Measurements from ENCODE around the gene SYNGR3. TPM values are rescaled to one million over a fixed set of nuclear protein-coding genes. Genes with fewer than 3 reads are reported as not detected.

SYNGR3 gene, protein sequence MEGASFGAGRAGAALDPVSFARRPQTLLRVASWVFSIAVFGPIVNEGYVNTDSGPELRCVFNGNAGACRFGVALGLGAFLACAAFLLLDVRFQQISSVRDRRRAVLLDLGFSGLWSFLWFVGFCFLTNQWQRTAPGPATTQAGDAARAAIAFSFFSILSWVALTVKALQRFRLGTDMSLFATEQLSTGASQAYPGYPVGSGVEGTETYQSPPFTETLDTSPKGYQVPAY
- total RNA-seq: 1.1 and 4.6 TPM in 2 replicates

DNA sequence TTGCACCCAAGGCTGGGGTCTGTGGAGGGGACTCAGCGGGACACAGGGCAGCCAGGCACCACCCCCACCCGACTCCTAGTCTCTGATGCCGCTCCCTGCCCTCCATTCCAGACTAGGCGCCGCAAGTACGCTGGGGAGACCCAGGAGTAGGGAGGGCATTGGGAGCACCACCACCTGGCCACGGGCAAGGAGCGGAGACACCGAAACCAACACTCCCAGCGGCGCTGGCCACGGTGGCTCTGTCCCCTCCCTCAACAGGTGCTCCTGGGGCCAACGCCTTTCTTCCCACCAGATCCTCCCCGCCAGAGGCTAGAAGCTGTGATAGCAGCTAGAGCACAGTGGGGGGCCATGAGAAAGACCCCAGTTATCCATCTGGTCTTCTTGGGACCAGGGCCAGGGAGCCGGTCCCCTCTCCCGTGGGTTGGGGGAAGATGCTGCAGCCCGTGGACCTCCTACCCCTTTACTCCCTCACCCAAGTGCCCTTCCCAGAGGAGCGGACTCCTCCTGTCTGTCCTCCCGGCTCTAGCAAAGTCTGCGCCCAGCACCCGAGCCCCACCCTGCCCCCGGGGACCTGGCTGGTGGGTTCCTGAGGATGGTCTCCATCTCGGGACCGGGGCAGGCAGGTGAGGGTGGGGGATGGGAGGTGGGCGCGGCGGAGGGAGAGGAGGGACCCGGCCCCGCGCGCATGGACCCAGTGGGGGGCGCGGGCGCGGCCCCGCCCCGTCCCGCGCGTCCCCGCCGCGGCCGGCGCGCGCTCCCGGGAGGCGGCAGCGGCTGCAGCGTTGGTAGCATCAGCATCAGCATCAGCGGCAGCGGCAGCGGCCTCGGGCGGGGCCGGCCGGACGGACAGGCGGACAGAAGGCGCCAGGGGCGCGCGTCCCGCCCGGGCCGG lies at the start of gene SYNGR3:
Gene SYNGR3 (plus strand): TSS at position 762 of the 892 bp plus-strand sequence. CDS start 133 bp downstream, outside the sequence.

DNA sequence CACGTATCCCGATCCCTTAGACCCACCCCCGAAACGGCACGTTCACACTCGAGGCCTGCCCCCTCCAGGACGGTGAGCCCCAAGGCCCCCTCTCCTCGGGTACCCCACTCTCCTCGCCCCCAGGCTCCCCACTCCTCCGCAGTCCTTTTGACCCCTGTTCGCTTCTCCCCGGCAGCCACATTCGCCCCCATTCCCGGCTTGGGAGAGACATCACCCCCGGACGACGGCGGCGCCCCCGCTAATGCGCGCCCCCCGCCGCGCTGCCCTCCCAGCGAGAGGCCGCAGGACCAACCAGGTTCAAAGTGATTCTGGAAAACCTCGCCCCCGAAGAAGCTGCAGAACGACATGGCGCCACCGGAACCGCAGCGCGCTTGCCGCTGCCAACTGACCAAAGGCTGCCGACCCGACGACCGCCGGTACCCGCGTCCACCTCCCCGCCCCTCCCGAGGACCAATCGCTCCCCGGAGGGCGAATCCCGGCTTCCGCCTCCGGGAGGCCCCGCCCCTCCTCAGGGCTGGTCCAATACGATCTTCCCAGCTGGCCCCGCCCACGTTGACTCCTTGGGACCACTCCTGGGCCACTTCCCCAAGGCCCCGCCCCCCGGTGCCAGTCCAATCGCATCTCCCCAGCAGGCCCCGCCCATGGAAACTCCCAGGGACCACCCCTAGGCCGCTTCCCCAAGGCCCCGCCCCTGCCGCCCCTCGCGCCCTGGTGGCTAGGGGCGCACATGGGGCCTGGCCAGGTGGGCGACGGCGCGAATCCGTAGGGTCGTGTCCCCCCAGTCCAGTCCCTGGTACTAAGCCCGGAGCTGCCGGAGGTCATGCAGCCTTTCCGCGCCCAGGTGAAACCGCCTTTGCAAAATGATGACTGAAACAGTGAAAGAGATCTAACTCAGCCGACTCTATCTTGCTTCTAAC lies 46.7 kb upstream of the SYNGR3 start, which contains the start of gene MSRB1:
Gene MSRB1 (minus strand): TSS at position 390 of the 917 bp plus-strand sequence. CDS start 43 bp downstream, at position 347.

GRCh38 chr16:1959269-1960039 lies 30.3 kb upstream of the SYNGR3 start, which contains the start of gene NDUFB10:
TSS of gene NDUFB10 (plus strand) at chr16:1959538. CDS start at chr16:1959625, 87 bp downstream.

DNA sequence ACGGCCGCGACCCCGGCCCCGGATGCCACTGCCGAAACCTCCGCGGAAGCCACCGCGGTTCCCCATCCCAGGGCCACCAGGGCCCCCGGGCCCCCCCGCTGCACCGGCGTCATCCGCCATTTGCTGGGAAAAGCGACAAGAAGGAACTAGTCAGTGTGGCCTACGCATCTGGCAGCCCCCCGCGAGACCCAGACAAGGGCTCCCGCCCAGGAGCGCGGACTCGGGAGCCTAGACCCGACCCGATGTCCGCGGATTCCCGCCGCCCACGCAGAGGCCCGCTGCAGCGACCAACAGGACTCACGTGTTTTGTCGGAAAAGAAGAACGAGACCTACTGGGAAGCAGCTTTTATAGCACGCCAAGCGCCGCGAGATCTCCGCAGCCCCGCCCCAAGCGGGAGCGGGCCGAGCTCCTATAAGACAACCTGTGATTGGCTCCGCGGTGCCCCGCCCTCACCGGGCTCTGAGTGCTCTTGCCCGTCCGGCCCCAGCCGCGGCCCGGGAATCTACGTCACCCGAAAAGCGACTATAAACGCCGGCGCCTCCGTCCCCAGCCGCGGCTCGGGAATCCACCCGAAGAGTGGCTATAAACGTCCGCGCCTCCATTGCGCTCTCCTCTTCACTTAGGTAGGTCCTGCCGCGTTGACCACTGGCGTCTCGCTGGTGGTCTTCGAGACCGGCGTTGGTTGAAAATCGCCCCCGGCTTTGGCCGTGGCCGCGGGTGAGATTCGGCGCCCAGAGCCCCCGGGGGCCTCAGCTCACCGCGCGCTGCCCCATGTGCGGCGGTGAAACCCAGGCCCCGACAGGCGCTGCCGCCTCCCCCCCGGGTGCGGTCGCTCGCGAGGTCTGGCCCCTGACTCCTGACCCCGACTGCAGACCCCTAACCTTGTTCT lies 25.0 kb upstream of the SYNGR3 start, which contains the start of gene RPS2:
Gene RPS2 (minus strand): TSS at position 321 of the 890 bp plus-strand sequence. CDS start 201 bp downstream, at position 120.

GRCh38 chr16:1966460-1966859 lies 23.3 kb upstream of the SYNGR3 start, which contains the start of gene RNF151:
TSS of gene RNF151 (plus strand) at chr16:1966856. CDS start at chr16:1966882, 26 bp downstream.

GRCh38 chr16:1971796-1972489 lies 17.8 kb upstream of the SYNGR3 start, which contains the start of gene TBL3:
TSS of gene TBL3 (plus strand) at chr16:1972053. CDS start at chr16:1972165, 112 bp downstream.

DNA sequence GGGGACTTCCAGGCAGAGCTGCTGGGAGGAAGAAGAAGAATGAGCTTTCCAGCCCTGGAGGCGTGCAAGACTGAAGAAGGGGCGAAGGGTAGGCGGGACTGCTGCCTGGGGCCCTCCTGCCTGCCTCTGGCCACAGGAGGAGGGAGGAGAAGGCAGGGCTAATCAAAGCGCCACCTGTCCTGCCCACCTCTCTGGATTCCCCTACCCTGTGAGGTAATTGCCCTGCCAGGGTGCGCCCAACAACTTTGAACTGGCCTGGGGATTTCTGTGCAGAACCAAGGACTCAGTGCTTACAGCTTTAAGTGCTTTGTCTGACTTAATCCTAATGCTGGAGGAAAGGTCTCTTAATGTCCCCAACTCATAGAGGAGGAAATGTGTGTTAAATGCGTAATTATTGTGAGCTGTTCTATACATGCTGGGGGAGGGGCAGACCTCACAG lies 8.4 kb upstream of the SYNGR3 start, which contains the start of gene NOXO1:
Gene NOXO1 (minus strand): TSS at position 72 of the 439 bp plus-strand sequence. CDS start 290 bp downstream, outside the sequence.

GRCh38 chr16:1983544-1984346 lies 6.0 kb upstream of the SYNGR3 start, which contains the start of gene GFER:
TSS of gene GFER (plus strand) at chr16:1984193. CDS start at chr16:1984219, 26 bp downstream.

GRCh38 chr16:2009791-2010510 lies 20.2 kb downstream of the SYNGR3 start, which contains the start of gene ZNF598:
TSS of gene ZNF598 (minus strand) at chr16:2009821.

DNA sequence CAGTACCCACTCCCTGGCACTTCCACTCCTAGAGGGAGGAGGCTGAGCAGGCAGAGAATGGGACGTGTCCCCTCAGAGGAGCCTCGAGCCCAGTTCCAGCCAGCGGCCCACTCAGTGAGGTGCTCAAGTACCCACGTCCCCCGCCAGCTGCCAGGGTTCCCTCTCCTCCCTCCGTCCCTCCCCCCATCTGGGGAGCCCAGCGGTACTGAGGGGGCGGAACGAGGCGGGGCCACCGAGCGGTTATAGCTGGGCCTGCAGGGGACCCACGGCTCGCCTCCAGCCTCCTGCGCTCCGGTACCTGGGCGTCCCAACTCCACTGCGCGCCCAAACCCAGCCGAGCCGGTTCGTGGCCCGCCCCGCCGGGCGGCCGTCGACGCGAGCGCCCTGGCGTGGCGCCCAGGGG lies 29.7 kb downstream of the SYNGR3 start, which contains the start of gene NPW:
Gene NPW (plus strand): TSS at position 268 of the 403 bp plus-strand sequence.

GRCh38 chr16:2026461-2027023 lies 36.8 kb downstream of the SYNGR3 start, which contains the start of gene NHERF2:
TSS of gene NHERF2 (plus strand) at chr16:2026902. CDS start at chr16:2027006, 104 bp downstream.

Other genes with a start within 250 kb of the SYNGR3 start
- 98.6 and 102 TPM in 2 replicates for gene NME3, start 218.4 kb upstream of the SYNGR3 start, total RNA-seq
- gene EME2, start 217.2 kb upstream of the SYNGR3 start, total RNA-seq: 4.1 and 16.7 TPM in 2 replicates
- 135 and 175 TPM in 2 replicates for gene MRPS34, start 216.8 kb upstream of the SYNGR3 start, total RNA-seq
- gene SPSB3, start 207.4 kb upstream of the SYNGR3 start, total RNA-seq: 26.4 and 33.7 TPM in 2 replicates
- 99.7 and 144 TPM in 2 replicates for gene NUBP2, start 207.0 kb upstream of the SYNGR3 start, total RNA-seq
- gene IGFALS, start 196.3 kb upstream of the SYNGR3 start, total RNA-seq: not detected in 2 replicates
- 42.4 and 58.0 TPM in 2 replicates for gene HAGH, start 163.1 kb upstream of the SYNGR3 start, total RNA-seq
- gene FAHD1, start 162.8 kb upstream of the SYNGR3 start, total RNA-seq: 34.7 and 39.8 TPM in 2 replicates
- gene MEIOB, start 117.8 kb upstream of the SYNGR3 start, total RNA-seq: not detected in 2 replicates
- not detected in 2 replicates for gene HS3ST6, start 71.6 kb upstream of the SYNGR3 start, total RNA-seq
- gene MSRB1, start 46.8 kb upstream of the SYNGR3 start, total RNA-seq: 9.2 and 16.8 TPM in 2 replicates
- gene RPL3L, start 35.3 kb upstream of the SYNGR3 start, total RNA-seq: not detected in 2 replicates
- gene NDUFB10, start 30.4 kb upstream of the SYNGR3 start, total RNA-seq: 270 and 328 TPM in 2 replicates
- gene RPS2, start 25.1 kb upstream of the SYNGR3 start, total RNA-seq: 3,471 and 3,533 TPM in 2 replicates
- gene RNF151, start 23.1 kb upstream of the SYNGR3 start, total RNA-seq: not detected in 2 replicates
- gene TBL3, start 17.9 kb upstream of the SYNGR3 start, total RNA-seq: 59.4 and 66.3 TPM in 2 replicates
- gene NOXO1, start 8.5 kb upstream of the SYNGR3 start, total RNA-seq: not detected in 2 replicates
- gene GFER, start 5.8 kb upstream of the SYNGR3 start, total RNA-seq: 40.2 and 41.8 TPM in 2 replicates
- gene ZNF598, start 19.9 kb downstream of the SYNGR3 start, total RNA-seq: 41.8 and 43.2 TPM in 2 replicates
- 1.4 and 4.3 TPM in 2 replicates for gene NPW, start 29.8 kb downstream of the SYNGR3 start, total RNA-seq
- 62.9 and 94.0 TPM in 2 replicates for gene NHERF2, start 36.9 kb downstream of the SYNGR3 start, total RNA-seq
- 27.6 and 51.3 TPM in 2 replicates for gene NTHL1, start 57.9 kb downstream of the SYNGR3 start, total RNA-seq
- 30.8 and 63.1 TPM in 2 replicates for gene TSC2, start 58.0 kb downstream of the SYNGR3 start, total RNA-seq
- gene PKD1, start 145.9 kb downstream of the SYNGR3 start, total RNA-seq: 109 and 147 TPM in 2 replicates
- gene RAB26, start 158.7 kb downstream of the SYNGR3 start, total RNA-seq: 1.4 and 2.3 TPM in 2 replicates
- gene TRAF7, start 165.8 kb downstream of the SYNGR3 start, total RNA-seq: 84.5 and 106 TPM in 2 replicates
- gene CASKIN1, start 206.6 kb downstream of the SYNGR3 start, total RNA-seq: 0.18 TPM in 1 of 2 replicates, not detected in the other
- 42.9 and 54.2 TPM in 2 replicates for gene MLST8, start 215.5 kb downstream of the SYNGR3 start, total RNA-seq
- under 0.01 and 2.3 TPM in 2 replicates for gene BRICD5, start 220.9 kb downstream of the SYNGR3 start, total RNA-seq
- 25.7 and 29.1 TPM in 2 replicates for gene PGP, start 224.9 kb downstream of the SYNGR3 start, total RNA-seq
- 24.5 and 26.2 TPM in 2 replicates for gene E4F1, start 233.6 kb downstream of the SYNGR3 start, total RNA-seq
- gene DNASE1L2, start 246.5 kb downstream of the SYNGR3 start, total RNA-seq: 0.18 and 5.5 TPM in 2 replicates